Chondrocyte (in vitro differentiated cells): ENCODE measurements around the gene STOML1. TPM values are rescaled to one million over a fixed set of nuclear protein-coding genes. Genes with fewer than 3 reads are reported as not detected.

Experiments used
- DNase-seq: peaks from one replicate; pipeline ENCODE4 v3.0.0; 2021; ENCODE audit warnings: mixed read lengths, low spot score
- H3K27ac Mint-ChIP-seq: one replicate; pipeline ENCODE4 v1.8.0; 2021; ENCODE audit warnings: mild to moderate bottlenecking, moderate library complexity, mixed read lengths; ENCODE audit not compliant: unreplicated experiment
- H3K27me3 Mint-ChIP-seq: 2 replicates; pipeline ENCODE4 v1.8.0; 2021; ENCODE audit warnings: low read depth, mixed read lengths
- H3K36me3 Mint-ChIP-seq: 2 replicates; pipeline ENCODE4 v1.8.0; 2021; ENCODE audit warnings: low read depth, mixed read lengths
- H3K4me1 Mint-ChIP-seq: 2 replicates; pipeline ENCODE4 v1.8.0; 2021; ENCODE audit warnings: low read depth, mild to moderate bottlenecking, mixed read lengths
- H3K4me3 Mint-ChIP-seq: one replicate; pipeline ENCODE4 v1.8.0; 2021; ENCODE audit warnings: mild to moderate bottlenecking, moderate library complexity, mixed read lengths; ENCODE audit not compliant: unreplicated experiment
- H3K9me3 Mint-ChIP-seq: 2 replicates; pipeline ENCODE4 v1.8.0; 2021; ENCODE audit warnings: low read depth, mixed read lengths
- CTCF ChIP-seq: fragments of 200-600 bp; sonication (generic); IDR thresholded peaks from 2 replicates; pipeline ENCODE4 v1.5.0; 2021; ENCODE audit warnings: antibody characterized with exemption, mild to moderate bottlenecking, moderate library complexity
- total RNA-seq: library from RNA; stranded (reverse); gene quantifications from 3 replicates; pipeline ENCODE4 v1.2.1, GENCODE V29; 2021

Gene STOML1
- total RNA-seq, 1 donor from 2014 or later = 18.9 TPM

GRCh38 chr15:73935547-73935946 lies 56.5 kb downstream of the STOML1 start:
- Mint-ChIP-seq H3K27ac (peak overlapping the region; percentile 84), H3K36me3 (peaks cover 11% of the 10 kb centered on the region), H3K4me1 (peaks cover 94% of the 10 kb centered on the region), H3K4me3 (no peak overlapping the region), H3K27me3 (no peaks in the 10 kb centered on the region), H3K9me3 (no peaks in the 10 kb centered on the region)
- DNase-seq = peak; percentile 51
- TF ChIP-seq CTCF = no peak

GRCh38 chr15:73934281-73934680 lies 57.8 kb downstream of the STOML1 start:
- H3K9me3 Mint-ChIP-seq = no peaks in the 10 kb centered on the region
- no peaks in the 10 kb centered on the region for H3K27me3 Mint-ChIP-seq
- no peak overlapping the region for H3K4me3 Mint-ChIP-seq
- DNase-seq = no peak
- peak overlapping the region; percentile 84 for H3K27ac Mint-ChIP-seq
- H3K4me1 Mint-ChIP-seq = peaks cover 94% of the 10 kb centered on the region
- TF ChIP-seq CTCF = no peak
- H3K36me3 Mint-ChIP-seq = peaks cover 11% of the 10 kb centered on the region

GRCh38 chr15:73932381-73933191 lies 59.5 kb downstream of the STOML1 start:
- Mint-ChIP-seq H3K9me3 (no peaks in the 10 kb centered on the region), H3K4me1 (peaks cover 92% of the 10 kb centered on the region), H3K27ac (peak overlapping the region; percentile 100), H3K27me3 (no peaks in the 10 kb centered on the region), H3K36me3 (peaks cover 12% of the 10 kb centered on the region), H3K4me3 (peak overlapping the region; percentile 15)
- DNase-seq = peak; percentile 11
- no peak for TF ChIP-seq CTCF

- Mint-ChIP-seq H3K36me3 (peaks cover 12% of the 10 kb centered on the region), H3K27me3 (no peaks in the 10 kb centered on the region), H3K27ac (peak overlapping the region; percentile 100), H3K4me3 (peak overlapping the region; percentile 96), H3K9me3 (no peaks in the 10 kb centered on the region), H3K4me1 (peaks cover 81% of the 10 kb centered on the region)
- DNase-seq = peak; percentile 68
- no peak for TF ChIP-seq CTCF
Observed at GRCh38 chr15:73931441-73931840, 60.7 kb downstream of the STOML1 start.

- peak; percentile 90 for DNase-seq
- H3K27me3 Mint-ChIP-seq = no peaks in the 10 kb centered on the region
- peaks cover 78% of the 10 kb centered on the region for H3K4me1 Mint-ChIP-seq
- H3K36me3 Mint-ChIP-seq = peaks cover 12% of the 10 kb centered on the region
- H3K27ac Mint-ChIP-seq = peak overlapping the region; percentile 100
- H3K4me3 Mint-ChIP-seq = peak overlapping the region; percentile 96
- H3K9me3 Mint-ChIP-seq = no peaks in the 10 kb centered on the region
- no peak for TF ChIP-seq CTCF
Observed at GRCh38 chr15:73930790-73931281, 61.3 kb downstream of the STOML1 start.
